ENCODE results near the gene SORBS1.

- TF ChIP-seq CTCF (conservative IDR thresholded peaks at IDR 0.05; ENCODE audit: low read depth, low read length) (no peak), EZH2 (IDR thresholded peaks at IDR 0.05; ENCODE audit: borderline replicate concordance, low read depth, low read length, poor library complexity, severe bottlenecking) (no peak)
Measured at GRCh38 chr10:95289003-95289920, 271.9 kb downstream of the SORBS1 start.

All from A673 (cell line).